ENCODE data around the gene P4HA3.

P4HA3 gene

GRCh38 chr11:74262725-74263124, 48.7 kb downstream of the P4HA3 start:
- no peak for DNase-seq

- no peak for DNase-seq
Measured at GRCh38 chr11:74257959-74258553, 53.4 kb downstream of the P4HA3 start.

- no peak for DNase-seq
Measured at GRCh38 chr11:74256378-74257133, 54.9 kb downstream of the P4HA3 start.

DNA sequence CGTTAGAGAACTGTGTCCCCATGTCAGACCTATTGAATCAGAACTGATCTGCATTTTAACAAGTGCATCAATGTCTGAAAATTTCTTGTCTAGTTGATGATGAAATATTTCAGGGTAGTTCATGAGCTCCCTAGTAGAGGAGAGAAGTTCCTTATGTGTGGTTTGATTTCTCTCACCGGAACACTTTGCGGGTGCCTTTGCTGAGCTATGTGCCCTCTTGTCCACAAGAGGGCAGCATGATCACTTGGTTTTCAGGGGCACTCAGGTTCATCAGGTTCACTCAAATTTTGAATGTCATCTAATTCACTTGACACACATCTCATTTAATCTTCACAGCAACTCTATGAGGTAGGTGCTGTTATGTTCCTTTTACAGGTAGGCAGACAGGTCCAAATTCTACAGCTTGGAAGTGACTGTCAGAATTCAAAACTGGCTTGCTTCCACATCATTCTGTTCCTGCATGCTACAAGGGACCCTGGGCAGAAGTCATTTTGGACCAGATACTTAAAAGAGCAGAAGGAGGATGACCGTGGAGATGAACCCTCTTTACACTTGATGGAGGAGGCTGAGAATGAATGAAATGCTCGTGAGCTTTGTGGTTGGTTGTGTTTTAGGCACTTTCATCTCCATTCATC, 55.6 kb downstream of the P4HA3 start:
- DNase-seq = peak; percentile 44 to 80

DNA sequence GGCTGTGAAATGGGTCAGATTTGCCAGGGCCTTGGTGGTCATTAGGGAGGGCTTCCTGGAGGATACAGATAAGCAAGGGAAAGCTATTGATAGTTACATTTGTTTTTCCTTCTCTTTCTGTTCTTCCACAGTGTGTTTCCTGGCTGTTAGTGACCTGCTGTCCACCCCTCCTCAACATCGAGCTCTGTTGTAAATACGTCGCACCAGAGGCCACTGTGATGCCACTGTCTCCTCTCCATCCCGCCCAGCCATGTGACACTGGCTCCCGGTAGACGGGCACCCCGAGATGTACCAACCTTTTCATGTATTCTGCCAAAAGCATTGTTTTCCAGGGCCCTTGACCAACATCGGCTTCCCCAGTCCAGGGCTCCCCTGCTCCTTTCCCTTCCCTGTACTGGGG, 58.1 kb downstream of the P4HA3 start:
- DNase-seq = no peak

DNA sequence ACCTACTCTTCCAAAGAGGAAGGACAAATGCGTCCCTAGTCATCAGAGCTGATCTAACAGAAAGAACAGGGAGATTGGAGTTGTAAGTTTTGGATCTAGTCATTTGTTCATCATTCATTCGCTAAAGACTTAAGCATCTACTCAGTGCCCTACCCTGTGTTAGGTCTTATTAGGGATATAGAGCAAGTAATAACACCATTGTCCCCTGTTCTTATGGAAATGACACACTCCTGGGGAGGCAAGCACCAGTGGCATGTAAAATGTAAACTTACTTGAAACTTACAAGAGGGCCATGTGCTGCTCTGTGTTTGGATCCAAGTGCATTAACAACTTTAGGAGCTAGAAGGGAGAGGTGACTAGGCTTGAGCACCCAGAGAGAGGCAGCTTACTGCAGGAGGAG, 61.9 kb downstream of the P4HA3 start:
- DNase-seq = no peak

DNA sequence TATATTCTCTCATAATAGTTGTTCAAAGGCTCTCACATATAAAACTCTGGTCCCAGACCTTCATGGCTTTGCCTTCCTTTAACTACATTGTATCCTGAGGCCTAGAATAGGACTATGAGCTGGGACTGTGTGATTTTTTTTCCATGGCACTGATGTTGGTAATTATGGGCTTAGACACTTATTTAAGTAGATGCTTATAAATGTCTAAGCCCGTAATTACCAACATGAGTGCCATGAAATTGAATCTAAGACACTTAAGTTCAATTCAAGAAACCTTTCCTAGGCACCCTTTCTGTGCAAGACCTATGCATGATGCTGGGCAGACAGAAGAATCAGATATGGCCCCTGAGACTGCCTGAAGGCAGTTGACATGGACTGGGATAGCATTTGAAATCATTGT, 63.0 kb downstream of the P4HA3 start:
- no peak for DNase-seq

DNA sequence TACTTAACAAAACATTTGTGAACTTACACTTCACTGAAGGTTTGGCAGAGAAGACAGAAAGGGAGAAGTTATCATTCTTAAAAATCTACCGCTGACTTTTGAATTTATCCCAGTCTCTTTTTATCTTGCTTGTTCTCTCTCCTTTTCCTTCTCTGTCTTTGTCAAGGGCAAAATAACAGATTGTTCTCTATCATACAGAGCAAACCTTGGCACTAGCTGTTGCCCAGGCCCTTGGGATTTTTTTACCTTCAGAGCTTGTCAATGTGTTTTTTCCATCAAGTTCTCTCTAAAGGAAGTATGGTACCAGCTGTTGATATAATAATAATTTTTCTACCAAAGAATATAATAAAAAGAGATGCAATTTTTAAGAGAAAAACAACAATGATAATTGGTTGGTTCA, 73.2 kb downstream of the P4HA3 start:
- no peak for DNase-seq

DNA sequence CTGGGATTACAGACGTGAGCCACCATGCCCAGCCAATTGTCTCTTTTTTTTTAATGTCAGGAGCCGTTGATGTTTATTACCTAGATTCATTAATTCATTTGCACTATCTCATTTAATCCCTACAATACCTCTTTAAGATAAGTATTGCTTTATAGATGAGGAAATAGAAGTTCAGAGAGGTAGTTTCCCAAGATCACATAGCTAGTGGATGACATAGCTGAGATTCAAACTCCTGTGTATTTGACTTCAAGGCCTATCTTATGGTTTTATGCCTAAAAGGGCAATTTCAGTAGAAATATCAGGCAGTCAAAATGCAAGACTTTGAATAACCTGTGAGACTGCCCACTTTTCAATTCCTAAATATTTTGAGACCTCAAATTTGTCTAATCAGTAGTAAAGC, 73.9 kb downstream of the P4HA3 start:
- no peak for DNase-seq

GRCh38 chr11:74235121-74235520, 76.3 kb downstream of the P4HA3 start:
- no peak for DNase-seq

- no peak for DNase-seq
Measured at GRCh38 chr11:74233683-74234082, 77.8 kb downstream of the P4HA3 start.

DNA sequence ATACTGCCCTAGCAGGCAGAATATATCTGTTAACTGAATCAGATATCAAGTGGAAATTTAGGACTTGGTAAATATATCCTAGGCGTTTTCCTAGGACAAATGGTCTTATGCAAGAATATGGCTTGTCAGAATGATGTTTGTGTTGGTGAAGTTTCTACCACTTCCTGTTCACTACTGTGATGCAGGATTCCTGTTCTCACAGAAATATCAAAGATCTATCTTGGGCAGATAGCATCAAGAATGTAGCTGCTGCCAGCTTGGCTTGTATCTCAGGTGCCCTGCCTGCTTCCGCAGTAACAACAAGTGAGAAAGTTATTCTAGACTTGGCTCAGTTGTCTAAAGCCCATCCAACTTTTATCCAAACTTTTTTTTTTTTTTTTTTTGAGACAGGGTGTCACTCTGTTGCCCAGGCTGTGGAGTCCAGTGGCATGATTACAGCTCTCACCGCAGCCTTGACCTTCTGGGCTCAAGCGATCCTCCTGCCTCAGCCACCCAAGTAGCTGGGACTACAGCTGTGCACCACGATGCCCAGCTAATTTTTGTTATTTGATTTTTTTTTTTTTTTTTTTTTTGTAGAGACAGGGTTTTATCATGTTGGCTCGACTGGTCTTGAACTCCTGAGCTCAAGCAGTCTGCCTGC, 79.0 kb downstream of the P4HA3 start:
- DNase-seq = no peak

DNA sequence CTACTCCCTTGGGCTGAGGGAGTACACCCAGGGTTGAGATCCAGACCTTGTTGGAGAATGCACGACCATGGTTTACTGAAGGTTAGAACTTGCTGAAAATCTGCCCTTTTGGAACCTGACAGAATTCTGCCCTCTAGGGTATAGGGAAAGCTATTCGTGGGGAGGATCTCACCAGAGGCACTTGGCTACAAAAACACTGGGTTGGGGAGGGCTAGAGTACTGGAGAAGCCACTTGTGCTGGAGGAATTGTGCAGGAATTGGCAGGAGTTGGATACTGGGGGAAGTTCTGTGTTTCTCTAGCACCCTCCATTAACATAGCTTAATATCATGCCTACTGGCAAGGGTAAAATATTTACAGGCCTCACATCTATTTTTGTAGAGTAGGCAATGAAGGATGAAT, 84.5 kb downstream of the P4HA3 start:
- no peak for DNase-seq

DNA sequence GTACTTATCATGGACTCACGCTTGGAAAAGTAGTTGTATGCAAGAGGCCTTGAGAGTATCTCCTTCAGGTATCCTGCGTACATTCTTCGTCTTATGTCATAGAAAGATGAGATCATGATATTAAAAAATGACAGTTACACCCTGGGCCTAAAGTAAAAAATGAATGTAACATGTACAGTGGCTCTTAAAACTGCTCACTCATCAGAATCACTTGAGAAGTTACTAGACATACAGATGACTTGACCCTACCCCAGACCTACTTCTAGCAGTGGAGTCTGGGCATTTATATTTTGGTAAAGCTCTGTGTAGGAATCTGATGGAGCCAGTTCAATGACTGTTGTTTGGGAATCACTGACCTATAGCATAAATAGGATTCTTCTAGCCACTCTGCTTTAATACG, 85.9 kb downstream of the P4HA3 start:
- DNase-seq = no peak

- no peak for DNase-seq
Measured at GRCh38 chr11:74221816-74222215, 89.6 kb downstream of the P4HA3 start.

GRCh38 chr11:74220376-74220775, 91.1 kb downstream of the P4HA3 start:
- DNase-seq = no peak
